Neuronal stem cell (in vitro differentiated cells): ENCODE results near the gene GABARAPL2. TPM values are rescaled to one million over a fixed set of nuclear protein-coding genes. Genes with fewer than 3 reads are reported as not detected.

Experiments
- DNase-seq: peaks from one replicate; pipeline ENCODE4 v3.0.0-alpha.2; 2013; ENCODE audit warnings: low spot score
- H2AFZ ChIP-seq: one replicate; pipeline ENCODE4 v1.6.1; 2013; ENCODE audit warnings: mild to moderate bottlenecking, low read length, inconsistent platforms
- H2AK5ac ChIP-seq: 2 replicates; pipeline ENCODE4 v1.6.1; 2013; ENCODE audit warnings: low read depth, mild to moderate bottlenecking, inconsistent platforms, low read length, moderate library complexity, mixed read lengths
- H2BK120ac ChIP-seq: 2 replicates; pipeline ENCODE4 v1.6.1; 2013; ENCODE audit warnings: low read depth, mild to moderate bottlenecking, inconsistent platforms, low read length, moderate library complexity, mixed read lengths
- H2BK12ac ChIP-seq: one replicate; pipeline ENCODE4 v1.6.1; 2013; ENCODE audit warnings: low read length, inconsistent platforms
- H2BK15ac ChIP-seq: 2 replicates; pipeline ENCODE4 v1.6.1; 2013; ENCODE audit warnings: mild to moderate bottlenecking, low read length, inconsistent platforms, mixed read lengths
- H2BK5ac ChIP-seq: one replicate; pipeline ENCODE4 v1.6.1; 2013; ENCODE audit warnings: inconsistent platforms, mild to moderate bottlenecking, low read length, moderate library complexity
- H3K14ac ChIP-seq: one replicate; pipeline ENCODE4 v1.6.1; 2013; ENCODE audit warnings: low read length, inconsistent platforms
- H3K18ac ChIP-seq: 2 replicates; pipeline ENCODE4 v1.6.1; 2013; ENCODE audit warnings: low read length, inconsistent platforms
- H3K23ac ChIP-seq: 2 replicates; pipeline ENCODE4 v1.6.1; 2013; ENCODE audit warnings: low read depth, mild to moderate bottlenecking, mixed read lengths, low read length, inconsistent platforms; ENCODE audit not compliant: poor library complexity
- H3K27ac ChIP-seq: replicated peaks from 3 replicates; pipeline ENCODE4 v1.5.1; 2013; ENCODE audit warnings: low read length, inconsistent platforms
- H3K27me3 ChIP-seq, 3 experiments: 2 replicates each; pipeline ENCODE4 v1.6.1; 2013; ENCODE audit warnings: low read length in 3 of 3, mild to moderate bottlenecking in 2 of 3, inconsistent platforms in 1 of 3, low read depth in 1 of 3, mixed read lengths in 1 of 3, moderate library complexity in 1 of 3; ENCODE audit not compliant: control insufficient read depth in 3 of 3, insufficient read depth in 3 of 3
- H3K36me3 ChIP-seq, 2 donors: replicated peaks in 1 of 2; 2 replicates each; pipeline ENCODE4 v1.6.1; 2013; ENCODE audit warnings: low read length in 2 of 2; ENCODE audit not compliant: control insufficient read depth in 2 of 2, insufficient read depth in 2 of 2
- H3K4ac ChIP-seq: 2 replicates; pipeline ENCODE4 v1.6.1; 2013; ENCODE audit warnings: inconsistent platforms, mild to moderate bottlenecking, low read length, moderate library complexity
- H3K4me1 ChIP-seq, 2 donors: 1 replicate in 1 of 2; 2 replicates in 1 of 2; pipeline ENCODE4 v1.6.1; 2013; ENCODE audit warnings: low read length in 2 of 2, low read depth in 1 of 2; ENCODE audit not compliant: control insufficient read depth in 2 of 2, insufficient read depth in 1 of 2
- H3K4me2 ChIP-seq: one replicate; pipeline ENCODE4 v1.6.1; 2013; ENCODE audit warnings: mild to moderate bottlenecking, low read length, inconsistent platforms; ENCODE audit not compliant: insufficient read depth, poor library complexity, severe bottlenecking
- H3K4me3 ChIP-seq, 2 donors: 2 replicates each; pipeline ENCODE4 v1.5.1; 2013; ENCODE audit warnings: low read length in 2 of 2, mild to moderate bottlenecking in 2 of 2, inconsistent platforms in 1 of 2, moderate library complexity in 1 of 2
- H3K79me1 ChIP-seq: one replicate; pipeline ENCODE4 v1.6.1; 2013; ENCODE audit warnings: low read depth, mild to moderate bottlenecking, inconsistent platforms, low read length, moderate library complexity
- H3K9ac ChIP-seq: one replicate; pipeline ENCODE4 v1.6.1; 2013; ENCODE audit warnings: mild to moderate bottlenecking, low read depth, low read length, inconsistent platforms; ENCODE audit not compliant: poor library complexity
- H3K9me3 ChIP-seq, 2 donors: replicated peaks in 1 of 2; 2 replicates each; pipeline versions ENCODE3 to v1.6.1; 2013; ENCODE audit warnings: low read length in 2 of 2, mild to moderate bottlenecking in 2 of 2, inconsistent platforms in 1 of 2, low read depth in 1 of 2, mixed read lengths in 1 of 2, moderate library complexity in 1 of 2; ENCODE audit not compliant: control insufficient read depth in 2 of 2, insufficient read depth in 1 of 2
- H4K8ac ChIP-seq: one replicate; pipeline ENCODE4 v1.6.1; 2013; ENCODE audit warnings: low read depth, mild to moderate bottlenecking, inconsistent platforms, low read length, moderate library complexity
- H4K91ac ChIP-seq: one replicate; pipeline ENCODE4 v1.6.1; 2013; ENCODE audit warnings: low read length, low read depth, mild to moderate bottlenecking, inconsistent platforms; ENCODE audit not compliant: poor library complexity
- WGBS, 2 donors: extraction: QIAGEN DNeasy Blood & Tissue Kit; methylation state at CpG; one replicate each; pipeline ENCODE4 v1.1.7; 2013; ENCODE audit warnings: missing lambda C conversion rate in 2 of 2, mixed read lengths in 1 of 2; ENCODE audit not compliant: insufficient read length in 2 of 2, insufficient replicate concordance in 1 of 2; ENCODE audit errors: extremely low coverage in 2 of 2; 5-methylcytosine and 5-hydroxymethylcytosine counted together
- polyA plus RNA-seq, 2 experiments: library from polyadenylated mRNA; stranded (reverse); fragments of 200-250 nt; gene quantifications; one replicate each; pipeline ENCODE4 v1.2.3, GENCODE V29; 2013

GABARAPL2 gene, protein sequence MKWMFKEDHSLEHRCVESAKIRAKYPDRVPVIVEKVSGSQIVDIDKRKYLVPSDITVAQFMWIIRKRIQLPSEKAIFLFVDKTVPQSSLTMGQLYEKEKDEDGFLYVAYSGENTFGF
- polyA plus RNA-seq (2013, experiment 1 of 2), result 95.6 TPM
- 94.7 TPM for polyA plus RNA-seq (2013, experiment 2 of 2)

DNA sequence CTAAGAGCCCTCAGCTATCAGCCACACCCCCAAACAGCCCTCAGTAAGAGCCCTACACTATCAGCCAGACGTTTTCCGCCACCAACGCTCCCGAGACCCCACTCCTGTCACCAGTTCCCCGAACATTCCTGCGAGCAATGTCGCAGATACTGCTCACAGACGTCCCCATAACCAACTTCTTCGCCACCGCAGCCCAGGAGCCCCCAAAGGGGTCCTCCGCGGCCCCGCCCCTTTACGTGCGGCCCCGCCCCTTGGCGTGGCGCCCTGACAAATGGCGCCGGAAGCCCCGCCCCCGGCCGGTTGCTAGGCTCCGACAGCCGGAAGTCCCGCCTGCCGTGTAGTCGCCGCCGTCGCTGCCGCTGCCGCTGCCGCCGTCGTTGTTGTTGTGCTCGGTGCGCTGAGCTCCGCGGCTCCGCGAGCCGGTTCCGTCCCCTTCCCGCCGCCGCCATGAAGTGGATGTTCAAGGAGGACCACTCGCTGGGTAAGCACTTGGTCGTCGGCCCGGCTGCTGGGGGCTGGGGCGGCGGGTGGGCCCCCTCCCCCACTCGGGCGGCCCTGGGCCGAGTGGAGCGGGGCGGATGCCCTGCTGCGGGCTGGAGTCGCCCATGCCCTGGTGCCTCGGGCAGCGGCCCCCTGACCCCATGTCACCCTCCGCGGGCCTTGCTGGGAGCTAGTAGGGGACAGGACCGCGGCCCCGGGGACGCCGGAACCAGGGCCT is at the start of gene GABARAPL2:
GABARAPL2 (plus strand) TSS at position 340 of the 718 bp plus-strand sequence; CDS start at position 448, 108 bp downstream.
- Histone ChIP-seq H2AFZ (peak within 1 kb of the TSS; percentile 99), H3K9me3 (no peaks in the 10 kb centered on the region), H2BK120ac (no peak within 1 kb of the TSS), H4K91ac (no peak within 1 kb of the TSS), H3K4me2 (peak within 1 kb of the TSS; percentile 92), H2BK15ac (no peak within 1 kb of the TSS), H3K4me1 (peaks cover 7 to 11% of the 10 kb centered on the region in 2 donors), H3K9ac (peak within 1 kb of the TSS; percentile 97), H3K4ac (no peak within 1 kb of the TSS), H3K79me1 (peaks cover 13% of the 10 kb centered on the region), H4K8ac (no peak within 1 kb of the TSS), H2BK5ac (peak within 1 kb of the TSS; percentile 45), H2BK12ac (no peak within 1 kb of the TSS), H3K23ac (peak within 1 kb of the TSS; percentile 70), H3K27ac (no peak within 1 kb of the TSS), H3K27me3 (no peaks in the 10 kb centered on the region), H3K36me3 (peaks cover 21 to 40% of the 10 kb centered on the region in 2 donors), H3K14ac (peak within 1 kb of the TSS; percentile 71), H2AK5ac (peak within 1 kb of the TSS; percentile 34), H3K4me3 (peak within 1 kb of the TSS; percentile 84 to 99), H3K18ac (peak within 1 kb of the TSS; percentile 97)
- peak; percentile 93 for DNase-seq
- WGBS, 2 donors, result no CpG with 5 or more reads among the region's 69 CpGs

DNA sequence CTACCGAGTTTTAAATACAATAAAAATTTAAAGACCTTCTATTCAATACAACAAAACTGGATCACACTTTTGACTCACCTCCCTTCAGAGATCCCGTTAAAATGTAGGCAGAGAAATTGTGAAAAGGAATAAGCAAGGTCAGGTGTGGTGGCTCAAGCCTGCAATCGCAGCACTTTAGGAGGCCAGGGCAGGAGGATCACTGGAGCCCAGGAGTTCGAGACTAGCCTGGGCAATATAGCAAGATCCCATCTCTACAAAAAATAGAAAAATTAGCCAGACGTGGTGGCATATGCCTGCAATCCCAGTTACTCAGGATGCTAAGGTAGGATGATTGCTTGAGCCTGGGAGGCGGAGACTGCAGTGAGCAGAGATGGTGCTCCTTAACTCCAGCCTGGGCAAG is 47.0 kb upstream of the GABARAPL2 start:
- no peak for DNase-seq
- no peak overlapping the region for H2BK12ac ChIP-seq
- H3K27ac ChIP-seq, result no peak overlapping the region
- no peak overlapping the region for H4K8ac ChIP-seq
- H3K23ac ChIP-seq, result no peak overlapping the region
- no peak overlapping the region for H2BK5ac ChIP-seq
- no peak overlapping the region for H3K4me2 ChIP-seq
- H3K9me3 ChIP-seq, result no peaks in the 10 kb centered on the region
- H3K27me3 ChIP-seq, result no peaks in the 10 kb centered on the region
- no peaks in the 10 kb centered on the region for H3K36me3 ChIP-seq
- H2BK15ac ChIP-seq, result no peak overlapping the region
- no peak overlapping the region for H3K14ac ChIP-seq
- peaks cover 0 to 2% of the 10 kb centered on the region in 2 donors for H3K4me1 ChIP-seq
- no peak overlapping the region for H3K4ac ChIP-seq
- H2AK5ac ChIP-seq, result no peak overlapping the region
- no peak overlapping the region for H3K9ac ChIP-seq
- no peak overlapping the region for H2AFZ ChIP-seq
- no peak overlapping the region for H3K18ac ChIP-seq
- no peak overlapping the region for H3K4me3 ChIP-seq
- no peak overlapping the region for H2BK120ac ChIP-seq
- H4K91ac ChIP-seq, result no peak overlapping the region
- H3K79me1 ChIP-seq, result no peaks in the 10 kb centered on the region
- no CpG with 5 or more reads among the region's 6 CpGs for WGBS, 2 donors

DNA sequence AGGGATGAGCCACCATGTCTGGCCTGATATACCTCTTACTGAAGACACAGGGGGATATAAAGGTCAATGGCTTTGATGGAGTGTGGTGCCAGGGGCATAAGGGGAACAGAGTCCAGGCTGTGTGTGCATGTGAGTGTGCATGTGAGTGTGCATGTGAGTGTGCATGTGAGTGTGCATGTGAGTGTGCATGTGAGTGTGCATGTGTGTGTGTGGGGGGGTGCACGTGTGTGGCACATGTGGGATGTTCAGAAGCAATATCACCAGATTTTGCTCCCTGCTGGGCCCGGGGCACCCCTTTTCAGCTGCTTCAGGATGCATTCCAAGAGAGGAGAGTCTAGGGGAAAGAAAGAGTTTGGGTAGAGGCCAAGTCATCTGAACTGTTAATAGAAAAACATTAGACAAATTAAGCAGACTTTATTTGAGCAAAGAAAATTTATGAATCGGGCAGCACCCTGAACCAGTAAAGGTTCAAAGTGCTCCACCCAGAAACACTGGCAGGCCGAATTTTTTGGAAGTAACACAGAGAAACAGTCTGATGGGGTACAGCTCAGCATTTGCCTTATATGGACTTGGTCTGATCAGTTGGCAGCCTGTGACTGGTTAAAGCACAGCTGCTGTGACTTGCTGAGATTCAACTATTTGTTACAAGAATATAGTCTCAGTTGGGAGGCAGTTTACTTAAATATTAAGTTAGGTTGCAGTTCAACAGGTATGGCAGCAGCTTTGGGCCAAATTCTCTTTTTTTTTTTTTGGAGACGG is 40.0 kb upstream of the GABARAPL2 start:
- H4K8ac ChIP-seq, result no peak overlapping the region
- H3K27ac ChIP-seq, result no peak overlapping the region
- no peaks in the 10 kb centered on the region for H3K4me1 ChIP-seq
- no peak overlapping the region for H3K14ac ChIP-seq
- H2BK12ac ChIP-seq, result no peak overlapping the region
- H3K79me1 ChIP-seq, result peaks cover 6% of the 10 kb centered on the region
- H3K36me3 ChIP-seq, result no peaks in the 10 kb centered on the region
- H4K91ac ChIP-seq, result no peak overlapping the region
- no peak overlapping the region for H3K4ac ChIP-seq
- H2BK15ac ChIP-seq, result no peak overlapping the region
- H3K23ac ChIP-seq, result no peak overlapping the region
- no peak overlapping the region for H3K18ac ChIP-seq
- H2AK5ac ChIP-seq, result no peak overlapping the region
- DNase-seq, result no peak
- no peaks in the 10 kb centered on the region for H3K9me3 ChIP-seq
- no peak overlapping the region for H2BK5ac ChIP-seq
- WGBS, 2 donors, result no CpG with 5 or more reads among the region's 5 CpGs
- H3K4me2 ChIP-seq, result no peak overlapping the region
- no peaks in the 10 kb centered on the region for H3K27me3 ChIP-seq
- H2BK120ac ChIP-seq, result no peak overlapping the region
- no peak overlapping the region for H2AFZ ChIP-seq
- H3K4me3 ChIP-seq, result peak overlapping the region in 1 of 2 donors; percentile 7
- H3K9ac ChIP-seq, result no peak overlapping the region

DNA sequence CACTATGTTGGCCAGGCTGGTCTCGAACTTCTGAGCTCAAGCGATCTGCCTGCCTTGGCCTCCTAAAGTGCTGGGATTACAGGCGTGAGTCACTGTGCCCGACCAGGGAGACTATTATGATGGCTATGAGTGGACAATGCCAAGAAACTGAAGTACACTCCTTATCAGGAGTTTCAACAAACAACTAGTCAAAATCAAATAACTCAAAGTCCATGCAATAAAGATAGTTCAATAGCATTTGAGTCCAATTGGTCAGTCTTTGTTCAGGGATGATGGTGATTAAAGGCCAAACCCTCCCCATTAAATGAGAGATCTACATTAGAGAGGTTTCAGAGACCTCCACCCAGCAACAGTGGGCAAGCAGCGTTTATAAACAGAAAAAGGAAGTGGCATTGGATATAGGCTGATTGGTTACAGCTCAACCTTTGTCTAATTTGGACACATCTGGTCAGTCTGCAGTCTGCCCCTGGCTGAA is 38.3 kb upstream of the GABARAPL2 start:
- no peak overlapping the region for H3K27ac ChIP-seq
- no peak overlapping the region for H3K4me2 ChIP-seq
- H2BK120ac ChIP-seq, result no peak overlapping the region
- no CpG with 5 or more reads among the region's 5 CpGs for WGBS, 2 donors
- no peak overlapping the region for H3K18ac ChIP-seq
- H3K36me3 ChIP-seq, result no peaks in the 10 kb centered on the region
- H2BK15ac ChIP-seq, result no peak overlapping the region
- H3K14ac ChIP-seq, result no peak overlapping the region
- H2AK5ac ChIP-seq, result no peak overlapping the region
- no peak overlapping the region for H3K23ac ChIP-seq
- H2BK12ac ChIP-seq, result no peak overlapping the region
- no peak overlapping the region for H4K91ac ChIP-seq
- H3K9ac ChIP-seq, result no peak overlapping the region
- H3K4me3 ChIP-seq, result no peak overlapping the region
- no peak for DNase-seq
- no peaks in the 10 kb centered on the region for H3K9me3 ChIP-seq
- H4K8ac ChIP-seq, result no peak overlapping the region
- H2AFZ ChIP-seq, result no peak overlapping the region
- no peaks in the 10 kb centered on the region for H3K27me3 ChIP-seq
- H3K4ac ChIP-seq, result no peak overlapping the region
- peaks cover 6% of the 10 kb centered on the region for H3K79me1 ChIP-seq
- H2BK5ac ChIP-seq, result no peak overlapping the region
- no peaks in the 10 kb centered on the region for H3K4me1 ChIP-seq
